ENCODE measurements around the gene SLC66A1.
"Not testable (repeated sequence)": the region's sequence is repeated elsewhere in the genome, so short reads cannot be mapped to it uniquely, and the experiment has no call there.

- not testable (repeated sequence) for TF ChIP-seq POLR2AphosphoS5 (IDR thresholded peaks at IDR 0.05; ENCODE audit: low read depth); CTCF (IDR thresholded peaks at IDR 0.05; ENCODE audit: insufficient read depth, low read length); GABPA (IDR thresholded peaks at IDR 0.05; ENCODE audit: low read depth); REST (IDR thresholded peaks at IDR 0.05; ENCODE audit: insufficient replicate concordance, low read depth); SPI1 (IDR thresholded peaks at IDR 0.05; ENCODE audit: borderline replicate concordance, low read depth)
Measured at GRCh38 chr1:19285366-19285765, 26.8 kb upstream of the SLC66A1 start.

All from HL-60 (cell line).